Heart left ventricle (tissue), 16 donors: Measurements from ENCODE around the gene GABARAP. TPM values are rescaled to one million over a fixed set of nuclear protein-coding genes. Genes with fewer than 3 reads are reported as not detected.
A peak's percentile ranks its signal among the peaks of the same experiment; 100 is the strongest.

ENCODE experiments used
- ATAC-seq, 4 donors: fragments of 200-7000 bp; cut with Tn5 transposase; one replicate each; pipeline ENCODE4 v1.9.1; 2020 to 2022; ENCODE audit warnings: moderate library complexity in 4 of 4, mild to moderate bottlenecking in 3 of 4, moderate number of reproducible peaks in 1 of 4
- DNase-seq, 5 donors: peaks; one replicate each; pipeline ENCODE4 v3.0.0-alpha.2; 2020
- H3K27ac ChIP-seq, 12 donors: fragments of 200-600 bp; sonication (generic) in 4 of 12; one replicate each; pipeline versions ENCODE4 v1.5.0 to v1.8.0; 2016 to 2022; ENCODE audit warnings: mild to moderate bottlenecking in 2 of 12
- H3K27me3 ChIP-seq, 9 donors: fragments of 200-600 bp; sonication (generic) in 2 of 9; one replicate each; pipeline versions ENCODE4 v1.5.1 to v1.8.0; 2016 to 2022; ENCODE audit warnings: mild to moderate bottlenecking in 3 of 9
- H3K36me3 ChIP-seq, 9 donors: fragments of 200-600 bp; sonication (generic) in 2 of 9; one replicate each; pipeline versions ENCODE4 v1.5.0 to v1.8.0; 2018 to 2022; ENCODE audit warnings: mild to moderate bottlenecking in 2 of 9
- H3K4me1 ChIP-seq, 12 donors: fragments of 200-600 bp; sonication (generic) in 4 of 12; one replicate each; pipeline versions ENCODE4 v1.5.0 to v1.8.0; 2016 to 2022; ENCODE audit warnings: mild to moderate bottlenecking in 3 of 12
- H3K4me3 ChIP-seq, 12 donors: fragments of 200-600 bp; sonication (generic) in 4 of 12; one replicate each; pipeline versions ENCODE4 v1.5.0 to v1.8.0; 2017 to 2022; ENCODE audit warnings: mild to moderate bottlenecking in 9 of 12, moderate library complexity in 4 of 12
- H3K9me3 ChIP-seq, 12 donors: fragments of 200-600 bp; sonication (generic) in 4 of 12; one replicate each; pipeline versions ENCODE4 v1.5.0 to v1.8.0; 2016 to 2022; ENCODE audit warnings: mild to moderate bottlenecking in 1 of 12
- CTCF ChIP-seq, 12 donors: fragments of 200-600 bp; sonication (generic) in 4 of 12; IDR thresholded peaks; one replicate each; pipeline versions ENCODE4 v1.5.0 to v1.8.0; 2018 to 2022; ENCODE audit warnings: antibody characterized with exemption in 12 of 12, mild to moderate bottlenecking in 5 of 12
- POLR2A ChIP-seq, 2 donors: fragments of 450-650 bp; IDR thresholded peaks; one replicate each; pipeline ENCODE4 v1.6.1; 2017; ENCODE audit warnings: antibody characterized with exemption in 2 of 2, mild to moderate bottlenecking in 2 of 2, moderate library complexity in 2 of 2
- WGBS, 4 donors: extraction: QIAGEN DNeasy Blood & Tissue Kit in 2 of 4; methylation state at CpG; one replicate each; pipeline versions ENCODE4 v1.1.5 to v1.1.7; 2013 to 2018; 5-methylcytosine and 5-hydroxymethylcytosine counted together
- intact Hi-C, 10 donors: fragments of 100-400 bp; cut with DNase I; formaldehyde crosslinking; loops; one replicate each; pipeline versions ENCODE4 v1.11.1 to v1.14.2; 2022
- polyA plus RNA-seq, 2 donors: library from polyadenylated mRNA; stranded (reverse); fragments of 200-250 nt; gene quantifications; one replicate each; pipeline ENCODE4 v1.2.3, GENCODE V29; 2013
- total RNA-seq, 9 donors: library from RNA; depleted of rRNA in 2 of 9; stranded (reverse); fragments of >200 nt in 2 of 9; fragmentation: NEBNext Ultra II Directional in 3 of 9; extraction: Animal tissue kit (Norgen Biotek cat#: 25700) in 3 of 9; gene quantifications; one replicate each; pipeline versions ENCODE4 v1.1.0 to v1.2.4, GENCODE V29; 2016 to 2023
- donor health status: ischemic (EF 13 %, LVEDD 7.1; RV severe dilation, severe dysfunction).
- donor health status: healthy with polysubstance abuse.
- donor health status: DM: no; HTN: yes; CAD: no.
- donor health status: DM: no; HTN: no; CAD: no.
- donor health status: ischemic (EF 25% LVEDD 6.9; RV normal size, moderate dysfunction).
- donor health status: ischemic (EF 25% LVEDD 5.7; RV mildly dilated, moderate dysfunction).
- donor health status: healthy.
- donor health status: DM: yes; HTN: yes; CAD: no.
- donor health status: ischemic (EF 35%, LVEDD 5.7; RV mildly dilated, moderate dysfunction).
- donor health status: nonischemic (EF 11% LVEDD 7.7; RV severe dilation, severe dysfunction).
- donor health status: DM: yes; HTN: yes; CAD: no.
- donor health status: PGD.
- donor health status: ischemic (EF 29% LVEDD 5.4; RV normal size, mild dysfunction).
- donor health status: nonischemic (EF 23%, LVEDD 6.1; RV moderate dilation, normal function).

GABARAP gene
- total and polyA plus RNA-seq, 11 donors: 293 to 674 (median 493) TPM

GRCh38 chr17:7283471-7284216, 41.4 kb upstream of the GABARAP start:
- DNase-seq (no peak), ATAC-seq (no peak)
- H3K4me3 ChIP-seq: peak overlapping the region in 11 of 12 donors; percentile 19 to 76 (median 65)
- 63 to 71% (median 67%) methylated on average over 17 to 18 of the region's 18 CpGs for WGBS, 4 donors
- H3K9me3 ChIP-seq: no peaks in the 10 kb centered on the region
- H3K27me3 ChIP-seq: peaks cover 0 to 24% (median 3%) of the 10 kb centered on the region in 9 donors
- peak overlapping the region; percentile 84 to 99 (median 96) for H3K27ac ChIP-seq
- intact Hi-C loops: loop anchor here in 5 of 10 donors (1.0 to 10.0 kb wide), 3 partner anchors 9 to 64 kb away; no protein-coding TSS in a partner anchor
- H3K36me3 ChIP-seq: peaks cover 0 to 46% (median 13%) of the 10 kb centered on the region in 9 donors
- TF ChIP-seq CTCF (IDR thresholded peaks at IDR 0.05) (no peak), POLR2A (IDR thresholded peaks at IDR 0.05) (no peak)
- H3K4me1 ChIP-seq: peaks cover 4 to 49% (median 21%) of the 10 kb centered on the region in 12 donors

- TF ChIP-seq POLR2A (IDR thresholded peaks at IDR 0.05) (no peak), CTCF (IDR thresholded peaks at IDR 0.05) (peak in 1 of 12 donors; percentile 8)
- peaks cover 0 to 43% (median 13%) of the 10 kb centered on the region in 9 donors for H3K36me3 ChIP-seq
- H3K4me1 ChIP-seq: peaks cover 4 to 49% (median 21%) of the 10 kb centered on the region in 12 donors
- peak overlapping the region; percentile 84 to 99 (median 96) for H3K27ac ChIP-seq
- intact Hi-C loops: loop anchor here in 5 of 10 donors (1.0 to 10.0 kb wide), 3 partner anchors 9 to 64 kb away; no protein-coding TSS in a partner anchor
- 33 to 40% (median 34%) methylated on average over 6 of the region's 6 CpGs for WGBS, 4 donors
- DNase-seq: no peak
- peak overlapping the region; percentile 19 to 76 (median 64) for H3K4me3 ChIP-seq
- H3K27me3 ChIP-seq: peaks cover 0 to 24% (median 3%) of the 10 kb centered on the region in 9 donors
- H3K9me3 ChIP-seq: no peaks in the 10 kb centered on the region
- ATAC-seq: no peak
These were observed 40.6 kb upstream of the GABARAP start for GRCh38 chr17:7282752-7283321.

- peaks cover 4 to 49% (median 21%) of the 10 kb centered on the region in 12 donors for H3K4me1 ChIP-seq
- peaks cover 0 to 37% (median 8%) of the 10 kb centered on the region in 9 donors for H3K36me3 ChIP-seq
- TF ChIP-seq POLR2A (IDR thresholded peaks at IDR 0.05): peak in 1 of 2 donors; percentile 9
- no peak for TF ChIP-seq CTCF (IDR thresholded peaks at IDR 0.05)
- no peaks in the 10 kb centered on the region for H3K9me3 ChIP-seq
- peaks cover 0 to 24% (median 3%) of the 10 kb centered on the region in 9 donors for H3K27me3 ChIP-seq
- DNase-seq: peak; percentile 84 to 89 (median 86)
- peak; percentile 61 to 68 (median 66) for ATAC-seq
- WGBS, 4 donors: 0 to 7% (median 2%) methylated on average over 21 to 43 of the region's 43 CpGs
- intact Hi-C loops: loop anchor here in 8 of 10 donors (1.0 to 10.0 kb wide), 6 partner anchors 14 to 65 kb away; partner anchors contain the start of gene ELP5 (in 1 of the 8)
- H3K4me3 ChIP-seq: peak overlapping the region; percentile 19 to 76 (median 64)
- peak overlapping the region; percentile 84 to 99 (median 96) for H3K27ac ChIP-seq
These were observed 39.9 kb upstream of the GABARAP start for GRCh38 chr17:7281953-7282751.
